Gastroesophageal sphincter (tissue), 3 donors: ENCODE measurements around the gene FAAH2.

ENCODE experiments used
- POLR2A ChIP-seq, 2 donors: fragments of 450-650 bp; IDR thresholded peaks; one replicate each; pipeline ENCODE4 v1.6.1; 2017; ENCODE audit warnings: antibody characterized with exemption in 2 of 2, mild to moderate bottlenecking in 2 of 2, moderate library complexity in 1 of 2
- TF ChIP-seq, protein P1 (sequence below), 4 experiments: fragments of 200-600 bp in 2 of 4; fragments of 450-650 bp in 2 of 4; sonication (generic) in 1 of 4; IDR thresholded peaks; one replicate each; pipeline ENCODE4 v1.5.1; 2017 to 2019; ENCODE audit warnings: antibody characterized with exemption in 4 of 4, mild to moderate bottlenecking in 2 of 4, moderate library complexity in 2 of 4

DNA sequence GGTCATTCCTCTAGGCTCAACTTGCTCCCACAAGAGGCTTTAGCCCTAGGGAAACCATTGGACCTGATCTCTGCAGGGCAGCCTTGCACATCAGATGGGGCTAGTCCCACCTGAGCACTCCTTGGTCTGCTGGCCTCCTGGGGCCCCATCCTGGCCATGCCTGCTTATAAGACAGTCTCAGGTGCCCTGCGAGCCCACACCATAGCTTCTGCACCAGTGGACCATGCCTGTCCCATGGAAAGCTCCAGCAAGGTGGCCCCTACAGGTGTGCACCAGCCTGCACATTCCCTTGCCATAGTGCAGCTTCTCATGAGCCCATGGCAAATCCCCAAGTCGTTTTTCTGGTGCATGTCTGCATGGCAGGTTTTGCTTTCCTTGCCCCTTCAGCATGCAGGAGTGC is 19.6 kb upstream of the FAAH2 start:
- no peak for TF ChIP-seq POLR2A (IDR thresholded peaks at IDR 0.05)
- TF ChIP-seq, protein P1, sequence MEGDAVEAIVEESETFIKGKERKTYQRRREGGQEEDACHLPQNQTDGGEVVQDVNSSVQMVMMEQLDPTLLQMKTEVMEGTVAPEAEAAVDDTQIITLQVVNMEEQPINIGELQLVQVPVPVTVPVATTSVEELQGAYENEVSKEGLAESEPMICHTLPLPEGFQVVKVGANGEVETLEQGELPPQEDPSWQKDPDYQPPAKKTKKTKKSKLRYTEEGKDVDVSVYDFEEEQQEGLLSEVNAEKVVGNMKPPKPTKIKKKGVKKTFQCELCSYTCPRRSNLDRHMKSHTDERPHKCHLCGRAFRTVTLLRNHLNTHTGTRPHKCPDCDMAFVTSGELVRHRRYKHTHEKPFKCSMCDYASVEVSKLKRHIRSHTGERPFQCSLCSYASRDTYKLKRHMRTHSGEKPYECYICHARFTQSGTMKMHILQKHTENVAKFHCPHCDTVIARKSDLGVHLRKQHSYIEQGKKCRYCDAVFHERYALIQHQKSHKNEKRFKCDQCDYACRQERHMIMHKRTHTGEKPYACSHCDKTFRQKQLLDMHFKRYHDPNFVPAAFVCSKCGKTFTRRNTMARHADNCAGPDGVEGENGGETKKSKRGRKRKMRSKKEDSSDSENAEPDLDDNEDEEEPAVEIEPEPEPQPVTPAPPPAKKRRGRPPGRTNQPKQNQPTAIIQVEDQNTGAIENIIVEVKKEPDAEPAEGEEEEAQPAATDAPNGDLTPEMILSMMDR (IDR thresholded peaks at IDR 0.05): no peak
